Measurements from ENCODE around the gene RPA1. TPM values are rescaled to one million over a fixed set of nuclear protein-coding genes. Genes with fewer than 3 reads are reported as not detected.
A peak's percentile ranks its signal among the peaks of the same experiment; 100 is the strongest.
"Not testable (repeated sequence)": the region's sequence is repeated elsewhere in the genome, so short reads cannot be mapped to it uniquely, and the experiment has no call there.

The RPA1 gene
- total RNA-seq, 1 experiment from 2014 or later: 211 TPM

DNA sequence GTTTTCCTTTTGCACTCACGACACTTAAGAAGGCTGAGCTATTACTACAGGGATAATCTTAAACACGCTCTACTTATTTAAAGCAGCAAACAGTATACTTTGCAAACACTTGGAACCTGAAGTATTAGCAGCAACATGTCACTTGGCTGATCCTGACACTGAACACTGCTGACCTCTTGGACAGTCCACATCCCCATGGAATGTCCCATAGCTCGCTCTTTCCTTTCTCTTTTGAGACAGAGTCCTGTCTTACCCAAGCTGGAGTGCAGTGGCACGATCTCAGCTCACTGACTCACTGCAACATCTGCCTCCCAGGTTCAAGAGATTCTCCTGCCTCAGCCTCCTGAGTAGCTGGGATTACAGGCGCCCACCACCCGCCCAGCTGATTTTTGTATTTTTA lies 26.5 kb upstream of the RPA1 start:
- TF ChIP-seq CTCF (conservative IDR thresholded peaks at IDR 0.05; ENCODE audit: low read depth, low read length) (no peak), EZH2 (IDR thresholded peaks at IDR 0.05; ENCODE audit: borderline replicate concordance, low read depth, low read length, poor library complexity, severe bottlenecking) (no peak)
- intact Hi-C loops (cut with micrococcal nuclease; ENCODE audit: unreplicated experiment): no loop called here
- no peak for DNase-seq (ENCODE audit: low spot score)
- Histone ChIP-seq H3K27ac (ENCODE audit: low read depth, low read length, poor library complexity, severe bottlenecking) (no peak overlapping the region), H3K36me3 (ENCODE audit: insufficient read depth, low read length, poor library complexity, severe bottlenecking) (peaks cover 20% of the 10 kb centered on the region), H3K4me3 (ENCODE audit: low read depth, low read length, poor library complexity, severe bottlenecking) (no peak overlapping the region), H3K4me1 (ENCODE audit: insufficient read depth, low read length, poor library complexity, severe bottlenecking) (no peaks in the 10 kb centered on the region), H3K27me3 (replicated peaks; ENCODE audit: insufficient read depth, low read depth, low read length, poor library complexity) (no peaks in the 10 kb centered on the region), H3K9me3 (ENCODE audit: low read depth, low read length, poor library complexity, severe bottlenecking) (no peaks in the 10 kb centered on the region)
- CTCF ChIA-PET: no interaction called here
- POLR2A ChIA-PET (ENCODE audit: low non-redundant PET): no interaction called here
- no TSS peak for BruUV-seq (replicated peaks)

DNA sequence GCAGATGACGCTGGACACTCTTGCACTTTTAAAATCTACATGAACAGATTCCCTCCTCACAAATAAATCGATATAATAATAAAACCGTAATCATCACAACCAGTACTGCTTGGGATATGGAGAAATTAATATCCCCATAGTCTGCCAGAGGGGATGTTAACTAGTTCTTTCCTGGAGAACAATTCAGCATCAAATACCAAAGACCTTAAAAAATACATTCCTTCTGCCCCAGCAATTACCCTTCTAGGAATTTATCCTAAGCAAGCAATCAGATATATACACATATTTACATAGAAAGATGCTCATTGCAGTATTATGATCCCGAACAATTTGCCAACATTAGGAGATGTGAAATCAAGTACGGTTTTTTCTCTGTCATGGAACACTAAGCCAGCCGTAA lies 21.9 kb upstream of the RPA1 start:
- POLR2A ChIA-PET (ENCODE audit: low non-redundant PET): no interaction called here
- no peak for TF ChIP-seq CTCF (conservative IDR thresholded peaks at IDR 0.05; ENCODE audit: low read depth, low read length)
- TF ChIP-seq EZH2 (IDR thresholded peaks at IDR 0.05; ENCODE audit: borderline replicate concordance, low read depth, low read length, poor library complexity, severe bottlenecking): no peak
- Histone ChIP-seq H3K27me3 (replicated peaks; ENCODE audit: insufficient read depth, low read depth, low read length, poor library complexity) (no peaks in the 10 kb centered on the region), H3K27ac (ENCODE audit: low read depth, low read length, poor library complexity, severe bottlenecking) (no peak overlapping the region), H3K4me1 (ENCODE audit: insufficient read depth, low read length, poor library complexity, severe bottlenecking) (peaks cover 5% of the 10 kb centered on the region), H3K9me3 (ENCODE audit: low read depth, low read length, poor library complexity, severe bottlenecking) (no peaks in the 10 kb centered on the region), H3K4me3 (ENCODE audit: low read depth, low read length, poor library complexity, severe bottlenecking) (no peak overlapping the region), H3K36me3 (ENCODE audit: insufficient read depth, low read length, poor library complexity, severe bottlenecking) (peaks cover 25% of the 10 kb centered on the region)
- no TSS peak for BruUV-seq (replicated peaks)
- no peak for DNase-seq (ENCODE audit: low spot score)
- intact Hi-C loops (cut with micrococcal nuclease; ENCODE audit: unreplicated experiment): no loop called here
- CTCF ChIA-PET: no interaction called here

DNA sequence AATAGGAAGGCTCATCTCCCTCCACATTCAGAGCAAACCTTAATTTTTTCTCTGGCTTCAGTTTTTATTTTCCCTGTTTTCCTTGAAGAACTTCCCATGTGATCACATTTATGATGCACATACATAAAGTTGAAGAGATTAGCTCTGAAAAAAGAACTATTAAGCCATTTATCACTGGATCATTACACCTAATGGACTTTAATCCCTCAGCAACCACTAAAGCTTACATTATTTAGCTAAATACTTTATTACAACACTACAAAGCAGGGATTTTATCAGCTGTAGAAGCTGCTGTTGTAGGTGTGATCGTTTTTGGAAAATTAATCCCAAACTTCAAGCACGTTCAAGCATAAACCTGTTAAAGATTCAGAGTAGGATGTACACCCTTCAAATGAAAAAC lies 21.2 kb upstream of the RPA1 start:
- no peak overlapping the region for H3K4me3 ChIP-seq (ENCODE audit: low read depth, low read length, poor library complexity, severe bottlenecking)
- no peaks in the 10 kb centered on the region for H3K9me3 ChIP-seq (ENCODE audit: low read depth, low read length, poor library complexity, severe bottlenecking)
- CTCF ChIA-PET: no interaction called here
- POLR2A ChIA-PET (ENCODE audit: low non-redundant PET): no interaction called here
- intact Hi-C loops (cut with micrococcal nuclease; ENCODE audit: unreplicated experiment): no loop called here
- no peak for DNase-seq (ENCODE audit: low spot score)
- H3K4me1 ChIP-seq (ENCODE audit: insufficient read depth, low read length, poor library complexity, severe bottlenecking): peaks cover 5% of the 10 kb centered on the region
- BruUV-seq (replicated peaks): no TSS peak
- H3K27me3 ChIP-seq (replicated peaks; ENCODE audit: insufficient read depth, low read depth, low read length, poor library complexity): no peaks in the 10 kb centered on the region
- H3K36me3 ChIP-seq (ENCODE audit: insufficient read depth, low read length, poor library complexity, severe bottlenecking): peaks cover 25% of the 10 kb centered on the region
- no peak for TF ChIP-seq EZH2 (IDR thresholded peaks at IDR 0.05; ENCODE audit: borderline replicate concordance, low read depth, low read length, poor library complexity, severe bottlenecking)
- TF ChIP-seq CTCF (conservative IDR thresholded peaks at IDR 0.05; ENCODE audit: low read depth, low read length): no peak
- peak overlapping the region; percentile 64 for H3K27ac ChIP-seq (ENCODE audit: low read depth, low read length, poor library complexity, severe bottlenecking)

DNA sequence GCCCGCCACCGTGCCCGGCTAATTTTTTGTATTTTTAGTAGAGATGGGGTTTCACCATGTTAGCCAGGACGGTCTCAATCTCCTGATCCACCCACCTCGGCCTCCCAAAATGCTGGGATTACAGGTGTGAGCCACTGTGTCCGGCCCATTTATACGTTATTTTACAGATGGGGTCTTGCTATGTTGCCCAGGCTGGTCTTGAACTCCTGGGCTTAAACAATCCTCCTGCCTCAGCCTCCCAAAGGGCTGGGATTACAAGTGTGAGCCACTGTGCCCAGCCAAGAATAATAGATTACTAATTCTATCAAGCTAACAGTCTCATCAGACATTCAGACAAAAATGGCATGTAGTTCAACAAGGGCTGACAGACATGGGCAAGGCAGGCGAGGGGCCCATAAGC lies 20.0 kb upstream of the RPA1 start:
- intact Hi-C loops (cut with micrococcal nuclease; ENCODE audit: unreplicated experiment); H3K4me3 ChIP-seq (ENCODE audit: low read depth, low read length, poor library complexity, severe bottlenecking); H3K4me1 ChIP-seq (ENCODE audit: insufficient read depth, low read length, poor library complexity, severe bottlenecking); H3K27me3 ChIP-seq (replicated peaks; ENCODE audit: insufficient read depth, low read depth, low read length, poor library complexity); H3K9me3 ChIP-seq (ENCODE audit: low read depth, low read length, poor library complexity, severe bottlenecking); H3K27ac ChIP-seq (ENCODE audit: low read depth, low read length, poor library complexity, severe bottlenecking); CTCF ChIA-PET; POLR2A ChIA-PET (ENCODE audit: low non-redundant PET); BruUV-seq (replicated peaks); DNase-seq (ENCODE audit: low spot score): not testable (repeated sequence)
- H3K36me3 ChIP-seq (ENCODE audit: insufficient read depth, low read length, poor library complexity, severe bottlenecking): peaks cover 22% of the 10 kb centered on the region
